HFF-Myc (cell line): Measurements from ENCODE around the gene KCNK7.

Source experiments
- DNase-seq: peaks from one replicate; pipeline ENCODE4 v3.0.0-alpha.2; 2011; ENCODE audit warnings: low read depth; ENCODE audit errors: extremely low read depth
- H3K4me3 ChIP-seq: replicated peaks from 2 replicates; pipeline ENCODE4 v1.5.1; 2011; ENCODE audit warnings: low read depth, mild to moderate bottlenecking, control low read depth, low read length
- CTCF ChIP-seq: IDR thresholded peaks from 2 replicates; pipeline ENCODE4 v1.5.1; 2012; ENCODE audit warnings: mild to moderate bottlenecking, low read depth, low read length, control low read depth; ENCODE audit errors: missing control alignments

KCNK7 gene

GRCh38 chr11:65556470-65557279, 38.9 kb downstream of the KCNK7 start:
- peak overlapping the region; percentile 56 for H3K4me3 ChIP-seq
- TF ChIP-seq CTCF = no peak

DNA sequence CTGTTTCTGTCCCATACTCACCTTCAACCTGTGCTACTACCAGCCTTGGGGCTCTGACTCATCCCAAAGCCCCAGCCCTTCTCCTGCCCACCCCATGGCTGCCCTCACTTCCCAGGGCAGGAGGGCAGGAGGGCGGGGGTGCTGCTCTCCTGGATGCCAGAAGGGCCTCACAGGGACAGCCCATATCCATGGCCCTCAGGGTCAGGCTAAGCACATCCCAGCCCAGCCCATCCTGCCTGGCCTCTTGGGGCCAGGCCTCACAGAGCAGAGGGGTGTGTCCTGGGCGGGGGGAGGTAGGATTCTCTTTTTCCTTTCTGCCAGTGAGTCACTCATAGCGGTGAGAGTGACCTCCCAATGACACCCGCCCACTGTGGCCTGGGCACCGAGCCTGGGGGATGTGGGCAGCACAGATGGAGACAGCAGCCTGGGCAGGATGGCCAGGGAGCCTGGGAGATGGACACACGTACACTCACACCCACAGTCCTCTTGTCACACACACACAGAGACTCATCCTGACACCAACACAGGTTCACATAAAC, 39.8 kb downstream of the KCNK7 start:
- no peak for TF ChIP-seq CTCF
- 0 out of 2 replicates have a peak overlapping the region, but pooled peaks have one; percentile 56 for H3K4me3 ChIP-seq
- no peak for DNase-seq

More at GRCh38 chr11:65556470-65557279, 38.9 kb downstream of the KCNK7 start:
- DNase-seq = no peak

DNA sequence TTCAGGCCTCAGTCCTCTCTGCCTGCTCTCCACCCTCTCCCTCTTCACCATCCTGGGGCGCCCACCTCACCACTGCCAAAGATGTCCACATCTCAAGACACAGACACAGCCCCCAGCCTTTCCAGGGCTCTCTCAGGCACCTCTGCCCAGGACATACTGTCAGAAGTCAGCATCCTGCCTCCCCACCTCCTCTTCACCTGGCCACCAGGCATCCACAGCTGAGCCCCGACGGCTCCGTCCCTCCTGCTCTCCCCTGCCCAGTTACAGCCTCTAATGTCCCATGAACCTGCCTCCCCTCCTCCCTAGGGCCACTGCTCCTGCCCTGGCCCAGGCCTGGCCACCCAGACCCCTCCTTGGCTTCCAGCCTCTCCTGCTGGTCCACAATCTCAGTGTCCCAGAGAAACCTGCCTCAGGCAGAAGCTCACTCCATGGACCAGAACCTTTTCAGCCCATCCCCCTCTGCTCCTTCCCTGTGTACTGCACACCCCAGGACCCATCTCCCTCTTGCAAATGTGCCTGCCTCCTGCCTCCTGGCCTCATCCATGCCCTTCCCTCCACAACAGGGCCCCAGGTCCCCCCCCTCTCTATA, 40.7 kb downstream of the KCNK7 start:
- no peak for DNase-seq
- TF ChIP-seq CTCF = no peak
- H3K4me3 ChIP-seq = no peak overlapping the region

- no peak for DNase-seq
- H3K4me3 ChIP-seq = no peak overlapping the region
- TF ChIP-seq CTCF = no peak
Observed at GRCh38 chr11:65554057-65554818, 41.4 kb downstream of the KCNK7 start.

GRCh38 chr11:65553301-65554001, 42.1 kb downstream of the KCNK7 start:
- no peak for TF ChIP-seq CTCF
- no peak overlapping the region for H3K4me3 ChIP-seq
- no peak for DNase-seq

GRCh38 chr11:65552388-65552951, 43.1 kb downstream of the KCNK7 start:
- no peak for DNase-seq
- TF ChIP-seq CTCF = peak; percentile 0
- no peak overlapping the region for H3K4me3 ChIP-seq
